HepG2 (cell line): ENCODE results near the gene SLC4A2. TPM values are rescaled to one million over a fixed set of nuclear protein-coding genes. Genes with fewer than 3 reads are reported as not detected.

Source experiments
- ATAC-seq: fragments of 200-7000 bp; cut with Tn5 transposase; 3 replicates; pipeline ENCODE4 v1.9.1; 2020; ENCODE audit warnings: mild to moderate bottlenecking, moderate library complexity
- BruUV-seq: library from RNA; stranded (reverse); fragments of 400-500 nt; replicated peaks from 2 replicates; lab custom pipeline; 2021; lab: Mats Ljungman, UMichigan
- CTCF ChIA-PET: fragments of 300-600 bp; formaldehyde crosslinking; extraction: SDS; loops from one replicate; lab custom pipeline; 2021; ENCODE audit warnings: low total read pairs, inconsistent platforms, low intra/inter-chr PET ratio; lab: Yijun Ruan, JAX
- POLR2A ChIA-PET: fragments of 350-600 bp; sonication (Branson Sonifier 250); formaldehyde crosslinking; loops from one replicate; lab custom pipeline; 2020; ENCODE audit warnings: antibody characterized with exemption, inconsistent platforms; lab: Yijun Ruan, JAX
- DNase-seq: peaks from one replicate; pipeline ENCODE4 v3.0.0-alpha.2; 2015; ENCODE audit warnings: low spot score
- FAIRE-seq: peaks from 3 replicates; lab custom pipeline; 2011; peaks lifted over from hg19 to GRCh38; lab: Jason Lieb, UNC
- H2AFZ ChIP-seq: one replicate; pipeline ENCODE4 v1.6.1; 2011; ENCODE audit warnings: low read length, inconsistent platforms
- H3K27ac ChIP-seq: fragments of 300-600 bp; 3 replicates; pipeline ENCODE4 v1.8.0; 2011; ENCODE audit warnings: mixed run types, mild to moderate bottlenecking, mixed read lengths, low read length, inconsistent platforms; ENCODE audit not compliant: insufficient read depth; ENCODE audit errors: extremely low read length
- H3K27me3 ChIP-seq, 2 experiments: fragments of 200-600 bp in 1 of 2; 2 replicates in 1 of 2; 3 replicates in 1 of 2; pipeline versions ENCODE4 v1.6.0 to v1.8.0; 2011; ENCODE audit warnings: low read length in 2 of 2, mild to moderate bottlenecking in 2 of 2, moderate library complexity in 2 of 2, inconsistent platforms in 1 of 2; ENCODE audit not compliant: insufficient read depth in 2 of 2, control insufficient read depth in 1 of 2
- H3K36me3 ChIP-seq, 2 experiments: fragments of 200-600 bp in 1 of 2; replicated peaks in 1 of 2; 2 replicates in 1 of 2; 3 replicates in 1 of 2; pipeline versions ENCODE4 v1.5.1 to v1.8.0; 2011; ENCODE audit warnings: low read length in 2 of 2, inconsistent platforms in 1 of 2; ENCODE audit not compliant: insufficient read depth in 2 of 2, control insufficient read depth in 1 of 2
- H3K4me1 ChIP-seq: 2 replicates; pipeline ENCODE4 v1.5.1; 2012; ENCODE audit warnings: low read length, inconsistent platforms; ENCODE audit not compliant: insufficient read depth
- H3K4me2 ChIP-seq: 2 replicates; pipeline ENCODE4 v1.6.0; 2011; ENCODE audit warnings: low read depth, low read length, inconsistent platforms
- H3K4me3 ChIP-seq, 3 experiments: fragments of 200-600 bp in 1 of 3; sonication (generic), shearing (Covaris generic) in 1 of 3; replicated peaks in 1 of 3; 2 replicates each; pipeline ENCODE4 v1.5.1; 2011 to 2016; ENCODE audit warnings: low read length in 3 of 3, inconsistent platforms in 2 of 3, low read depth in 2 of 3, mild to moderate bottlenecking in 2 of 3, control low read depth in 1 of 3, mixed read lengths in 1 of 3; ENCODE audit not compliant: insufficient read depth in 1 of 3
- H3K79me2 ChIP-seq: one replicate; pipeline ENCODE4 v1.6.1; 2011; ENCODE audit warnings: low read length, inconsistent platforms; ENCODE audit not compliant: insufficient read depth
- H3K9ac ChIP-seq: 2 replicates; pipeline ENCODE4 v1.6.0; 2011; ENCODE audit warnings: mild to moderate bottlenecking, low read depth, low read length, inconsistent platforms; ENCODE audit not compliant: insufficient read depth
- H3K9me3 ChIP-seq: 2 replicates; pipeline ENCODE4 v1.5.1; 2012; ENCODE audit warnings: mild to moderate bottlenecking, low read length
- H4K20me1 ChIP-seq: 2 replicates; pipeline ENCODE4 v1.6.0; 2011; ENCODE audit warnings: inconsistent platforms, mild to moderate bottlenecking, low read length, moderate library complexity; ENCODE audit not compliant: insufficient read depth
- CBFB ChIP-seq: sonication (generic); formaldehyde crosslinking; IDR thresholded peaks from 2 replicates; pipeline ENCODE4 v1.4.0; 2020; ENCODE audit warnings: missing genetic modification reagents
- E2F1 ChIP-seq: sonication (generic); formaldehyde crosslinking; IDR thresholded peaks from 2 replicates; pipeline ENCODE4 v1.5.0; 2020; ENCODE audit warnings: missing genetic modification reagents
- NR2F2 ChIP-seq: IDR thresholded peaks from 2 replicates; pipeline ENCODE4 v1.6.1; 2012; ENCODE audit warnings: low read depth, inconsistent platforms, borderline replicate concordance
- TBP ChIP-seq: sonication (generic); formaldehyde crosslinking; IDR thresholded peaks from 2 replicates; pipeline ENCODE4 v1.5.0; 2020; ENCODE audit warnings: missing genetic modification reagents
- TOE1 ChIP-seq: sonication (generic); formaldehyde crosslinking; IDR thresholded peaks from 2 replicates; pipeline ENCODE4 v1.4.0; 2020; ENCODE audit warnings: mild to moderate bottlenecking, missing genetic modification reagents
- ZNF234 ChIP-seq: sonication (generic); formaldehyde crosslinking; conservative IDR thresholded peaks from 2 replicates; pipeline ENCODE4 v1.5.1; 2020; ENCODE audit warnings: mild to moderate bottlenecking, missing genetic modification reagents
- ZNF30 ChIP-seq: sonication (generic); formaldehyde crosslinking; IDR thresholded peaks from 2 replicates; pipeline ENCODE4 v1.5.0; 2020; ENCODE audit warnings: mild to moderate bottlenecking, missing genetic modification reagents
- ZNF556 ChIP-seq: sonication (generic); formaldehyde crosslinking; IDR thresholded peaks from 2 replicates; pipeline ENCODE4 v1.4.0; 2020; ENCODE audit warnings: mild to moderate bottlenecking, missing genetic modification reagents, borderline replicate concordance
- ZNF589 ChIP-seq: sonication (generic); formaldehyde crosslinking; conservative IDR thresholded peaks from 2 replicates; pipeline ENCODE4 v1.8.0; 2022; ENCODE audit warnings: mild to moderate bottlenecking, moderate library complexity, missing genetic modification reagents
- ZNF652 ChIP-seq: IDR thresholded peaks from 2 replicates; pipeline ENCODE4 v1.6.1; 2016; ENCODE audit warnings: low read depth, borderline replicate concordance
- WGBS: methylation state at CpG from one replicate; pipeline ENCODE4 v1.1.6; 2017; ENCODE audit warnings: low lambda C conversion rate; 5-methylcytosine and 5-hydroxymethylcytosine counted together
- in situ Hi-C: cut with HindIII; loops from 2 replicates; pipeline ENCODE4 v1.10.0; 2017; ENCODE audit warnings: low pct_unique_long_range_greater_than_20kb; ENCODE audit not compliant: extremely low pct_ligation_motif_present
- intact Hi-C: fragments of 100-400 bp; cut with micrococcal nuclease; formaldehyde crosslinking; loops from one replicate; pipeline ENCODE4 v1.10.0; 2022; ENCODE audit not compliant: unreplicated experiment
- polyA plus RNA-seq, 8 experiments: library from polyadenylated mRNA; depleted of rRNA in 3 of 8; stranded (reverse) in 7 of 8; unstranded in 1 of 8; fragments of >200 nt; fragmentation: Illumina TruSeq in 4 of 8; extraction: Trizol in 4 of 8; gene quantifications; 2 replicates each; pipeline versions ENCODE4 v1.2.1 to v1.2.3, GENCODE V29; 2011 to 2016; ENCODE audit warnings: low read depth in 4 of 8, missing spikeins in 1 of 8, mixed read lengths in 1 of 8; ENCODE audit not compliant: insufficient read depth in 1 of 8
- total RNA-seq, 5 experiments: library from RNA; depleted of rRNA; stranded (reverse); fragments of >200 nt; fragmentation: Illumina TruSeq; extraction: Trizol; gene quantifications; 2 replicates each; pipeline ENCODE4 v1.2.3, GENCODE V29; 2016; ENCODE audit warnings: low read depth in 1 of 5
- TF ChIP-seq, protein P1 (sequence below): sonication (generic); formaldehyde crosslinking; IDR thresholded peaks from 2 replicates; pipeline ENCODE4 v1.8.0; 2022; ENCODE audit warnings: missing genetic modification reagents, mild to moderate bottlenecking, moderate library complexity, borderline replicate concordance
- TF ChIP-seq, protein P2 (sequence below): sonication (generic); formaldehyde crosslinking; IDR thresholded peaks from 2 replicates; pipeline ENCODE4 v1.4.0; 2020; ENCODE audit warnings: missing genetic modification reagents, borderline replicate concordance

The SLC4A2 gene
- total and polyA plus RNA-seq, 2 of the 13 experiments (the other 11 are each of a cell fraction or from before 2014, with no cell fraction given), result 51.9 to 73.4 TPM

DNA sequence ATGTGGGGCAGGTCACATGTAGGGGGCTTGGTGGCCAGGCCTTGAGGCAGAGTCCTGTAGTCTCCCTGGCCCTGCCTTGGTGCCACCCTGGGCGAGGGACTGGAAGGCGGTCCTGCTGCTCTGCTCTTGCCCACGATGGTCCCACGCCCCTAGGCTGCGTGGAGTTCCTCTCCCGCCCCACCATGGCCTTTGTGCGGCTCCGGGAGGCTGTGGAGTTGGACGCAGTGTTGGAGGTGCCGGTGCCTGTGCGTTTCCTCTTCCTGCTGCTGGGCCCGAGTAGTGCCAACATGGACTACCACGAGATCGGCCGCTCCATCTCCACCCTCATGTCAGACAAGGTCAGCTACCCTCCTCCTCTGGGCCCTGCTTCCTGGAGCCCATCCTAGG lies 11.2 kb downstream of the SLC4A2 start:
- Histone ChIP-seq H3K4me1 (0 out of 2 replicates have a peak, but pooled peaks cover under 1% of the 10 kb centered on the region), H3K36me3 (peaks cover 22 to 80% of the 10 kb centered on the region in 2 experiments), H3K4me2 (no peak overlapping the region), H4K20me1 (no peaks in the 10 kb centered on the region), H2AFZ (no peak overlapping the region), H3K79me2 (no peaks in the 10 kb centered on the region), H3K27ac (no peak overlapping the region), H3K9me3 (no peaks in the 10 kb centered on the region), H3K9ac (no peak overlapping the region), H3K4me3 (no peak overlapping the region), H3K27me3 (no peaks in the 10 kb centered on the region)
- POLR2A ChIA-PET, result interaction anchor here (2.2 kb wide), 1 partner anchor 10 kb away, joined by 7 read pairs; the partner anchor contains the start of gene FASTK
- in situ Hi-C loops (no loop called here), intact Hi-C loops (no loop called here)
- 90% methylated on average over 2 of the region's 15 CpGs for WGBS
- BruUV-seq, result no TSS peak
- CTCF ChIA-PET, result no interaction called here
- FAIRE-seq, result no peak
- no peak for ATAC-seq
- TF ChIP-seq ZNF556 (CRISPR knock-in tag), result no peak
- TF ChIP-seq CBFB, result no peak
- TF ChIP-seq TOE1 (CRISPR knock-in tag), result no peak
- TF ChIP-seq E2F1 (CRISPR knock-in tag), result no peak
- no peak for TF ChIP-seq ZNF652 (CRISPR knock-in tag)
- TF ChIP-seq NR2F2, result no peak
- TF ChIP-seq, protein P1, sequence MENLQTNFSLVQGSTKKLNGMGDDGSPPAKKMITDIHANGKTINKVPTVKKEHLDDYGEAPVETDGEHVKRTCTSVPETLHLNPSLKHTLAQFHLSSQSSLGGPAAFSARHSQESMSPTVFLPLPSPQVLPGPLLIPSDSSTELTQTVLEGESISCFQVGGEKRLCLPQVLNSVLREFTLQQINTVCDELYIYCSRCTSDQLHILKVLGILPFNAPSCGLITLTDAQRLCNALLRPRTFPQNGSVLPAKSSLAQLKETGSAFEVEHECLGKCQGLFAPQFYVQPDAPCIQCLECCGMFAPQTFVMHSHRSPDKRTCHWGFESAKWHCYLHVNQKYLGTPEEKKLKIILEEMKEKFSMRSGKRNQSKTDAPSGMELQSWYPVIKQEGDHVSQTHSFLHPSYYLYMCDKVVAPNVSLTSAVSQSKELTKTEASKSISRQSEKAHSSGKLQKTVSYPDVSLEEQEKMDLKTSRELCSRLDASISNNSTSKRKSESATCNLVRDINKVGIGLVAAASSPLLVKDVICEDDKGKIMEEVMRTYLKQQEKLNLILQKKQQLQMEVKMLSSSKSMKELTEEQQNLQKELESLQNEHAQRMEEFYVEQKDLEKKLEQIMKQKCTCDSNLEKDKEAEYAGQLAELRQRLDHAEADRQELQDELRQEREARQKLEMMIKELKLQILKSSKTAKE, result no peak
- TF ChIP-seq ZNF234 (CRISPR knock-in tag), result no peak
- TF ChIP-seq TBP (CRISPR knock-in tag), result no peak
- TF ChIP-seq, protein P2, sequence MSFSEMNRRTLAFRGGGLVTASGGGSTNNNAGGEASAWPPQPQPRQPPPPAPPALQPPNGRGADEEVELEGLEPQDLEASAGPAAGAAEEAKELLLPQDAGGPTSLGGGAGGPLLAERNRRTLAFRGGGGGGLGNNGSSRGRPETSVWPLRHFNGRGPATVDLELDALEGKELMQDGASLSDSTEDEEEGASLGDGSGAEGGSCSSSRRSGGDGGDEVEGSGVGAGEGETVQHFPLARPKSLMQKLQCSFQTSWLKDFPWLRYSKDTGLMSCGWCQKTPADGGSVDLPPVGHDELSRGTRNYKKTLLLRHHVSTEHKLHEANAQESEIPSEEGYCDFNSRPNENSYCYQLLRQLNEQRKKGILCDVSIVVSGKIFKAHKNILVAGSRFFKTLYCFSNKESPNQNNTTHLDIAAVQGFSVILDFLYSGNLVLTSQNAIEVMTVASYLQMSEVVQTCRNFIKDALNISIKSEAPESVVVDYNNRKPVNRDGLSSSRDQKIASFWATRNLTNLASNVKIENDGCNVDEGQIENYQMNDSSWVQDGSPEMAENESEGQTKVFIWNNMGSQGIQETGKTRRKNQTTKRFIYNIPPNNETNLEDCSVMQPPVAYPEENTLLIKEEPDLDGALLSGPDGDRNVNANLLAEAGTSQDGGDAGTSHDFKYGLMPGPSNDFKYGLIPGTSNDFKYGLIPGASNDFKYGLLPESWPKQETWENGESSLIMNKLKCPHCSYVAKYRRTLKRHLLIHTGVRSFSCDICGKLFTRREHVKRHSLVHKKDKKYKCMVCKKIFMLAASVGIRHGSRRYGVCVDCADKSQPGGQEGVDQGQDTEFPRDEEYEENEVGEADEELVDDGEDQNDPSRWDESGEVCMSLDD (CRISPR knock-in tag), result no peak
- no peak for TF ChIP-seq ZNF589
- no peak for TF ChIP-seq ZNF30 (CRISPR knock-in tag)
- DNase-seq, result no peak
